Fibroblast of pulmonary artery (primary cell): Measurements from ENCODE around the gene LAMB3.
"Not testable (repeated sequence)": the region's sequence is repeated elsewhere in the genome, so short reads cannot be mapped to it uniquely, and the experiment has no call there.

ENCODE experiments used
- DNase-seq: peaks from one replicate; pipeline ENCODE4 v3.0.0-alpha.2; 2010; ENCODE audit warnings: low read depth
- H3K4me3 ChIP-seq: replicated peaks from 2 replicates; pipeline ENCODE4 v1.5.1; 2011; ENCODE audit warnings: low read depth, mild to moderate bottlenecking, control low read depth, low read length, moderate library complexity
- CTCF ChIP-seq: IDR thresholded peaks from 2 replicates; pipeline ENCODE4 v1.5.1; 2011; ENCODE audit warnings: mild to moderate bottlenecking, control low read depth, low read length, inconsistent platforms; ENCODE audit errors: missing control alignments

LAMB3 gene

GRCh38 chr1:209652121-209652735 is at the start of gene LAMB3:
Gene LAMB3 (minus strand): TSS chr1:209652425. CDS start chr1:209650944, 1,481 bp downstream.
- no peak within 1 kb of the TSS for H3K4me3 ChIP-seq
- no peak for TF ChIP-seq CTCF
- DNase-seq: no peak

GRCh38 chr1:209700686-209701085 is 48.5 kb upstream of the LAMB3 start:
- H3K4me3 ChIP-seq, DNase-seq: not testable (repeated sequence)

- no peak for TF ChIP-seq CTCF
- H3K4me3 ChIP-seq: no peak overlapping the region
- peak; percentile 93 for DNase-seq
These were observed 44.9 kb upstream of the LAMB3 start for GRCh38 chr1:209697126-209697525.

- DNase-seq: no peak
- TF ChIP-seq CTCF: no peak
- no peak overlapping the region for H3K4me3 ChIP-seq
These were observed 44.4 kb upstream of the LAMB3 start for GRCh38 chr1:209696673-209697072.

- DNase-seq: peak; percentile 92
- H3K4me3 ChIP-seq: no peak overlapping the region
- TF ChIP-seq CTCF: peak; percentile 81
These were observed 40.7 kb upstream of the LAMB3 start for GRCh38 chr1:209692745-209693504.

GRCh38 chr1:209692296-209692695 is 40.1 kb upstream of the LAMB3 start:
- no peak for DNase-seq
- TF ChIP-seq CTCF: no peak
- no peak overlapping the region for H3K4me3 ChIP-seq

- TF ChIP-seq CTCF: no peak
- no peak for DNase-seq
- H3K4me3 ChIP-seq: no peak overlapping the region
These were observed 39.0 kb upstream of the LAMB3 start for GRCh38 chr1:209691237-209691636.
